ENCODE data around the gene ACCSL. TPM values are rescaled to one million over a fixed set of nuclear protein-coding genes. Genes with fewer than 3 reads are reported as not detected.

ACCSL gene
- total RNA-seq, 1 donor from 2014 or later: not detected

DNA sequence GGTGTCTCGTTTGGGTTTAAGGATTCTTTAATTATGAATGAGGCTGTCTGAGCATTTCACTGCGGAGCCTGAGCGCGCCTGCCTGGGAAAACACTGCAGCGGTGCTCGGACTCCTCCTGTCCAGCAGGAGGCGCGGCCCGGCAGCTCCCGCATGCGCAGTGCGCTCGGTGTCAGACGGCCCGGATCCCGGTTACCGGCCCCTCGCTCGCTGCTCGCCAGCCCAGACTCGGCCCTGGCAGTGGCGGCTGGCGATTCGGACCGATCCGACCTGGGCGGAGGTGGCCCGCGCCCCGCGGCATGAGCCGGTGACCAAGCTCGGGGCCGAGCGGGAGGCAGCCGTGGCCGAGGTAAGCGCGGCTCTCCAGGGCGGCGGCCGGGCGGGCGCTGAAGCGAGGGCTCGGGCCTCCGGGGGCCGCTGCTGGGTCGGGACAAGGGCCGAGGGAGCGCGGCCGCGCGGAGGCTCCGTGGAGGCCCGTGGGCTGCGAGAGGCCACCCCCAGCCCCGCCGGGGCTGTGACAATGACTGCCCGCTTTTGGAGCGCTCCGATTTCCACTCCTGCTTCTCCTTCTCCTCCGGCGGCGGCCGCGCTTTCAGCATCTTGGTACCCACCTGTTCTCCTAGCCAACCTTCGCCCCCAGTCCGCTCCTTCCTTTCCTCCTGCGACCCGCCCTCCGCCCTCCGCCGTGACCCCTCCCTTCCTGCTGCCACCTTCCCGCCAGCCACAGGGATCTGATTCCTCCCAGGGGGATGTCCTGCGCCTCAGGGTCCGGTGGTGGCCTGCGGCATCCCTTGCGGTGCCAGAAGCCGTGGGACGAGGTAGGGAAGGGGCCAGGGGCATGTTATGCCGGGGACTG is 48.0 kb downstream of the ACCSL start, which contains the start of gene EXT2:
TSS of gene EXT2 (plus strand) at position 173 of the 854 bp plus-strand sequence. CDS start 12,035 bp downstream, outside the sequence.
- H3K27me3 Mint-ChIP-seq (ENCODE audit: low read depth): peaks cover 2% of the 10 kb centered on the region
- no peaks in the 10 kb centered on the region for H3K9me3 Mint-ChIP-seq
- H3K27ac Mint-ChIP-seq: peak within 1 kb of the TSS; percentile 34
- intact Hi-C loops (cut with micrococcal nuclease): loop anchor here (2.0 to 10.0 kb wide), 2 partner anchors 29 to 209 kb away; partner anchors contain the start of gene ACCS
- peak within 1 kb of the TSS; percentile 83 for H3K4me3 Mint-ChIP-seq (ENCODE audit: low read depth)
- peak; percentile 82 for DNase-seq (ENCODE audit: low spot score)
- peaks cover 22% of the 10 kb centered on the region for H3K4me1 Mint-ChIP-seq (ENCODE audit: low read depth)
- peaks cover 6% of the 10 kb centered on the region for H3K36me3 Mint-ChIP-seq (ENCODE audit: low read depth)

DNA sequence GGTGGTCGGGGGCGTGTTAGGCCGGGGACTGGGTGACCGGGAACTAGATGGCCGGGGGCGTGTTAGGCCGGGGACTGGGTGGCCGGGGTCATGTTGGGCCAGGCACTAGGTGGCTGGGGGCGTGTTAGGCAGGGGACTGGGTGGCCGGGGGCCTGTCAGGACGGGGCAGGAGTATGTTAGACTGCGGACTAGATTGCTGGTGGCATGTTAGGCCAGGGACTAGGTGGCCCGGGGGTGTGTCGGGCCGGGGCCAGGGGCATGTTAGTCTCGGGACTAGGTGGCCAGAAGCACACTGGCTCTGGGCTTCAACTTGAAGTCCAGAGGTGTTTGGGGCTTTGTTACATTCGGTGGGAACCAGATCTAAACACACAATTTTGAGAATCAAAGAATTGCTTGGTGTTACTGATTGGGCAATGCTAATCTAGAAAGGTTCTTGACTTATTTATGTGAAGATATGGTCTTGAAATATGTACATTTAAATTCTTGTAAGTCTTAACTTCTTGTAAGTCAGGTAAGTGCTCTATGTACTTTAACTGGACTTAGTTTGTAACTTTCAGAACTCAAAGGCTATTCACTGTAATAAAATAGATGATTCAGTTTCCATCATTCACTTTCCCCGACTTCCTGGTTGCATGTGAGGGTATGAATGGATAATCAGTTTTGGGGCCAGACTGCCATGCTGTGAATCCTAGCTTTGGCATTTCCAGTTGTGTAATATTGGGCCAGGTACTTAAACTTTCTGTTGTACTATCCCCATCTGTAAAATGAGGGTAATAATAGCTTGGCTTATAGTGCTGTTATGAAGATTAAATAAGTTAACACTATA is 48.8 kb downstream of the ACCSL start:
- Mint-ChIP-seq H3K27me3 (ENCODE audit: low read depth) (peaks cover 2% of the 10 kb centered on the region), H3K9me3 (no peaks in the 10 kb centered on the region), H3K4me3 (ENCODE audit: low read depth) (peak overlapping the region; percentile 83), H3K36me3 (ENCODE audit: low read depth) (peaks cover 2% of the 10 kb centered on the region), H3K27ac (no peak overlapping the region), H3K4me1 (ENCODE audit: low read depth) (peaks cover 21% of the 10 kb centered on the region)
- intact Hi-C loops (cut with micrococcal nuclease): loop anchor here (10.0 kb wide), 1 partner anchor 208 kb away; no protein-coding TSS in a partner anchor
- no peak for DNase-seq (ENCODE audit: low spot score)

DNA sequence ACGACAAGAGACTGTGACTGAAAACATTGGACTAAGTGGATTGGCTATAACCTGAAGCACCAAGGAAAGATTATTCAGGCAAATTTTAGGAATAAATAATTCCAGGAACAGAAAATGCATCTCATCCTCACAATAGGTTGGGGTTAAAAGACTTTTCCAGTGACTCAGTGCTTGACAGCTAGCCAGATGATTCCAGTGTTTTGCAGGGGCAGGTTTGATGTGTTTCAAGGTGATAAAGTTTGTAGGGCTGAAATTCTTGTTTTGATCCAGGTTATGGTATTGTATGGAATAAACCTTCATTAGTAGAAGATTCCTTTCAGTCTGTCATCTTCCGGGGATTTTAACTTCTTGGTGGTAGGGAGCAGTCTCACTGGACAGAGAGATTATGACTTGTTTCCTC is 50.0 kb downstream of the ACCSL start:
- Mint-ChIP-seq H3K36me3 (ENCODE audit: low read depth) (peaks cover 2% of the 10 kb centered on the region), H3K9me3 (no peaks in the 10 kb centered on the region), H3K4me1 (ENCODE audit: low read depth) (peaks cover 21% of the 10 kb centered on the region), H3K27ac (no peak overlapping the region), H3K4me3 (ENCODE audit: low read depth) (no peak overlapping the region), H3K27me3 (ENCODE audit: low read depth) (peaks cover 2% of the 10 kb centered on the region)
- DNase-seq (ENCODE audit: low spot score): no peak
- intact Hi-C loops (cut with micrococcal nuclease): loop anchor here (10.0 kb wide), 1 partner anchor 207 kb away; no protein-coding TSS in a partner anchor

DNA sequence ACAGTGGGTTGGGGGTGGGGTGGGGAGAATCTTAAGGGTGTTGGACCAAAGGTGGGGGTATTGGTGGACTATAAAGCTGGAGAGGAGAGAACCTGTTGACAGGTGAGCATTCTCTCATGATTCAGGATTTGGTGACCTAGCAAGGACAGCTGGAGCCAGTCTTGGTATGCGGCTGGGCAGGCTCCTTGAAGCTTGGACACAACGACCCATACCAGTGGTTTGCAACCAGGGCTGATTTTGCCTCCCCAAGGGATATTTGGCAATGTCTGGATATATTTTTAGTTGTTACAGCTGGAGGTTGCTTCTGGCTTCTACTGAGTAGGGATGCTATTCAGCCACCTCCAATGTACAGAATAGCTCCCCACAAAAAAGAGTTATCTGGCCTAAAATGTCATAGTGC is 53.3 kb downstream of the ACCSL start:
- Mint-ChIP-seq H3K4me1 (ENCODE audit: low read depth) (peaks cover 14% of the 10 kb centered on the region), H3K36me3 (ENCODE audit: low read depth) (peaks cover 8% of the 10 kb centered on the region), H3K27ac (no peak overlapping the region), H3K4me3 (ENCODE audit: low read depth) (no peak overlapping the region), H3K9me3 (no peaks in the 10 kb centered on the region), H3K27me3 (ENCODE audit: low read depth) (no peaks in the 10 kb centered on the region)
- intact Hi-C loops (cut with micrococcal nuclease): no loop called here
- no peak for DNase-seq (ENCODE audit: low spot score)

DNA sequence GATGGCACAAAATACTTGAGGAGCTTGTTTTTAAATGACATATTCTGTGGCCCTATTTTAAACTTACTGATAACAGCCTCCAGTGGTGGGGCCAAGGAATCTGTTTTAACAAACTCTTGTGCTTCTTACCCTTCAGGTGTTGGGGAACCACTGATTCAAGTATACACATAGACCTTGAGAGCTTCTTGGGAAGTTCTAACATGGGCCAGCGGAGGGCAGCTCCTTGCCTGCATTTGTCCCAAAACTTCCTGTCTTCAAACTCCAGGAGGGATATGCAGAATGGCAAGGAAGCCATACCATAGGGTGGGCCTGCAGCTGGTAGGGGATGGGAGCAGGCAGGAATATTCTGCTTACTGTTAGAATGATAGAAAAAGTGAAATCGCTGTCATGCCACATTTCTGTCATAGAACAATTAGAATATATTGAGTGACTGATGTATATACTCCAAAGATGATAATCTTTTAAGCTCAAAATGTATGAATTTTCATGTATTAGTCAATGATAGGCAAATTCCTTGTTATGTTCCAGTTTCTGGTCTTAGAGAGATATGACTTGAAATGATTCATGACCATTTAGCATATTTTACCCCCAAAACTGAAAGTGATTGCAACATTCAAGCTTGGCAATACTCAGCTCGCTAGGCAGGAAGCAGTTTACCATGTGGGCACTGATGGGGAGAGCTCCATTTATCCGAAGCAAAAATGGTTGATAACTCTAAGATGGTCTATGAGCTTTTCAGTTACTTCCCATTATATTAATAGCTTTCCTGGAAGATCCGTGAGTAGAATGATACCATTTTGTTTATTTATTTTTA is 56.9 kb downstream of the ACCSL start:
- intact Hi-C loops (cut with micrococcal nuclease): no loop called here
- no peak overlapping the region for H3K27ac Mint-ChIP-seq

DNA sequence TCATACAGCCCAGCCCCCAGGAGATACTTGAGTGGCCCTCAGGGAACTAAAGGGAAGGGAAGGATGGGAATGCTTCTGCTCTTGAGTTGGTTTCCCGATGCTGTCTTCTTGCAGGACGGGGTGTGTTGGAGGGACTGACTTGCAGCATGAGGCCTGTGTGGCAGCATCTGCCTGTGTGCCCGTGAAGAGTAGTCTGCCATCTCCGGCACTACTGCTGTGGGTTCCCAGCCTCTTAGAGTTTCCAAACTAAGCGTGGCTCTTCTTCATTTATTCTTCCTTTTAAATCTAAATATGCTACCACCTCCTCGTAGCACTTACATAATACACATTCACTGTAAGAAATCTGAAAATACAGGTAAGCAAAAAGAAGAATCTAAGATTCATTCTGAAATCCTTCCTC is 60.5 kb downstream of the ACCSL start:
- no peaks in the 10 kb centered on the region for H3K9me3 Mint-ChIP-seq
- peaks cover 35% of the 10 kb centered on the region for H3K36me3 Mint-ChIP-seq (ENCODE audit: low read depth)
- H3K27ac Mint-ChIP-seq: no peak overlapping the region
- peaks cover 10% of the 10 kb centered on the region for H3K4me1 Mint-ChIP-seq (ENCODE audit: low read depth)
- no peak for DNase-seq (ENCODE audit: low spot score)
- H3K27me3 Mint-ChIP-seq (ENCODE audit: low read depth): no peaks in the 10 kb centered on the region
- intact Hi-C loops (cut with micrococcal nuclease): no loop called here
- no peak overlapping the region for H3K4me3 Mint-ChIP-seq (ENCODE audit: low read depth)

More for the DNA sequence above, 56.9 kb downstream of the ACCSL start:
- Mint-ChIP-seq H3K9me3 (no peaks in the 10 kb centered on the region), H3K27me3 (ENCODE audit: low read depth) (no peaks in the 10 kb centered on the region), H3K4me3 (ENCODE audit: low read depth) (no peak overlapping the region), H3K4me1 (ENCODE audit: low read depth) (peaks cover 3% of the 10 kb centered on the region), H3K36me3 (ENCODE audit: low read depth) (peaks cover 14% of the 10 kb centered on the region)
- no peak for DNase-seq (ENCODE audit: low spot score)

Other genes with a start within 250 kb of the ACCSL start
- gene ALKBH3, start 167.2 kb upstream of the ACCSL start, total RNA-seq: 32.2 and 32.7 TPM in 2 replicates
- 2.2 and 2.8 TPM in 2 replicates for gene C11orf96, start 105.3 kb upstream of the ACCSL start, total RNA-seq
- 22.8 and 25.9 TPM in 2 replicates for gene ACCS, start 18.3 kb downstream of the ACCSL start, total RNA-seq
- 35.1 and 35.6 TPM in 2 replicates for gene EXT2, start 47.7 kb downstream of the ACCSL start, total RNA-seq